Heart left ventricle (tissue), 13 donors: Measurements from ENCODE around the gene DIP2B.

Source experiments
- POLR2A ChIP-seq, 2 donors: fragments of 450-650 bp; IDR thresholded peaks; one replicate each; pipeline ENCODE4 v1.6.1; 2017; ENCODE audit warnings: antibody characterized with exemption in 2 of 2, mild to moderate bottlenecking in 2 of 2, moderate library complexity in 2 of 2
- TF ChIP-seq, protein P1 (sequence below), 12 donors: fragments of 200-600 bp; sonication (generic) in 4 of 12; IDR thresholded peaks; one replicate each; pipeline versions ENCODE4 v1.5.0 to v1.8.0; 2018 to 2022; ENCODE audit warnings: antibody characterized with exemption in 12 of 12, mild to moderate bottlenecking in 5 of 12
- donor health status: ischemic (EF 13 %, LVEDD 7.1; RV severe dilation, severe dysfunction).
- donor health status: DM: no; HTN: yes; CAD: no.
- donor health status: DM: no; HTN: no; CAD: no.
- donor health status: ischemic (EF 25% LVEDD 6.9; RV normal size, moderate dysfunction).
- donor health status: ischemic (EF 25% LVEDD 5.7; RV mildly dilated, moderate dysfunction).
- donor health status: ischemic (EF 35%, LVEDD 5.7; RV mildly dilated, moderate dysfunction).
- donor health status: nonischemic (EF 11% LVEDD 7.7; RV severe dilation, severe dysfunction).
- donor health status: DM: yes; HTN: yes; CAD: no.
- donor health status: PGD.
- donor health status: ischemic (EF 29% LVEDD 5.4; RV normal size, mild dysfunction).
- donor health status: nonischemic (EF 23%, LVEDD 6.1; RV moderate dilation, normal function).

DNA sequence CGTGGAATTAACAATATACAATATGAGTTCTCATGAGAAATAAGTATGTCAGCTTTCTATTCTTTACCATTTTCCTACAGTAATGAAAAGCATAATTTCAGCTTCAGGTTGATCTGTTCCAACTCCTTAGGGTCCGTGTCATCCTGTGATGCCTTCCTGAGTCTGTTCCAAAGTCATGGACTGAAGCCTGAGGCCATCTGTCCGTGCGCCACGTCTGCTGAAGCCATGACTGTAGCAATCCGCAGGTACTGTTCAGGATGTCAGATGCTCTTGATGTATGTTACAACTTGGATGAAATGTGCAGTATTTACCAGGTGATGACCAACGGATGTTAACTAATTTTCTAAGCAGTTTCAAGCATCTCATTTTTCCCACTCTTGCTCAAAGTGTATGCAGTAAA is 192.1 kb downstream of the DIP2B start:
- TF ChIP-seq, protein P1, sequence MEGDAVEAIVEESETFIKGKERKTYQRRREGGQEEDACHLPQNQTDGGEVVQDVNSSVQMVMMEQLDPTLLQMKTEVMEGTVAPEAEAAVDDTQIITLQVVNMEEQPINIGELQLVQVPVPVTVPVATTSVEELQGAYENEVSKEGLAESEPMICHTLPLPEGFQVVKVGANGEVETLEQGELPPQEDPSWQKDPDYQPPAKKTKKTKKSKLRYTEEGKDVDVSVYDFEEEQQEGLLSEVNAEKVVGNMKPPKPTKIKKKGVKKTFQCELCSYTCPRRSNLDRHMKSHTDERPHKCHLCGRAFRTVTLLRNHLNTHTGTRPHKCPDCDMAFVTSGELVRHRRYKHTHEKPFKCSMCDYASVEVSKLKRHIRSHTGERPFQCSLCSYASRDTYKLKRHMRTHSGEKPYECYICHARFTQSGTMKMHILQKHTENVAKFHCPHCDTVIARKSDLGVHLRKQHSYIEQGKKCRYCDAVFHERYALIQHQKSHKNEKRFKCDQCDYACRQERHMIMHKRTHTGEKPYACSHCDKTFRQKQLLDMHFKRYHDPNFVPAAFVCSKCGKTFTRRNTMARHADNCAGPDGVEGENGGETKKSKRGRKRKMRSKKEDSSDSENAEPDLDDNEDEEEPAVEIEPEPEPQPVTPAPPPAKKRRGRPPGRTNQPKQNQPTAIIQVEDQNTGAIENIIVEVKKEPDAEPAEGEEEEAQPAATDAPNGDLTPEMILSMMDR (IDR thresholded peaks at IDR 0.05): no peak
- no peak for TF ChIP-seq POLR2A (IDR thresholded peaks at IDR 0.05)
